Skeletal muscle tissue (tissue), 4 donors: Measurements from ENCODE around the gene GRIK5. TPM values are rescaled to one million over a fixed set of nuclear protein-coding genes. Genes with fewer than 3 reads are reported as not detected.
A peak's percentile ranks its signal among the peaks of the same experiment; 100 is the strongest.
"Not testable (repeated sequence)": the region's sequence is repeated elsewhere in the genome, so short reads cannot be mapped to it uniquely, and the experiment has no call there.

Experiments used
- H3K27ac ChIP-seq: one replicate; pipeline ENCODE4 v1.7.0; 2013; ENCODE audit warnings: mild to moderate bottlenecking, low read depth, low read length, inconsistent platforms
- H3K27me3 ChIP-seq, 3 donors: one replicate each; pipeline ENCODE4 v1.7.0; 2013; ENCODE audit warnings: low read length in 3 of 3; ENCODE audit not compliant: control insufficient read depth in 3 of 3, insufficient read depth in 3 of 3
- H3K36me3 ChIP-seq, 3 donors: one replicate each; pipeline ENCODE4 v1.7.0; 2013; ENCODE audit warnings: low read length in 3 of 3; ENCODE audit not compliant: control insufficient read depth in 3 of 3, insufficient read depth in 3 of 3
- H3K4me1 ChIP-seq, 3 donors: one replicate each; pipeline ENCODE4 v1.7.0; 2013; ENCODE audit warnings: low read length in 3 of 3, mild to moderate bottlenecking in 3 of 3; ENCODE audit not compliant: control insufficient read depth in 3 of 3, insufficient read depth in 3 of 3
- H3K4me3 ChIP-seq, 3 donors: one replicate each; pipeline ENCODE4 v1.7.0; 2013; ENCODE audit warnings: low read length in 3 of 3
- H3K9ac ChIP-seq, 3 donors: one replicate each; pipeline ENCODE4 v1.7.0; 2013; ENCODE audit warnings: low read length in 3 of 3, mild to moderate bottlenecking in 3 of 3, moderate library complexity in 2 of 3, low read depth in 1 of 3
- H3K9me3 ChIP-seq, 3 donors: one replicate each; pipeline ENCODE4 v1.7.0; 2013; ENCODE audit warnings: low read length in 3 of 3; ENCODE audit not compliant: control insufficient read depth in 3 of 3
- total RNA-seq: library from RNA; depleted of rRNA; stranded (reverse); fragments of >200 nt; gene quantifications from one replicate; pipeline ENCODE4 v1.2.3, GENCODE V29; 2014
- donor health status: Osteomylitis.

Gene GRIK5
- total RNA-seq, 1 donor from 2014 or later: 1.0 TPM

DNA sequence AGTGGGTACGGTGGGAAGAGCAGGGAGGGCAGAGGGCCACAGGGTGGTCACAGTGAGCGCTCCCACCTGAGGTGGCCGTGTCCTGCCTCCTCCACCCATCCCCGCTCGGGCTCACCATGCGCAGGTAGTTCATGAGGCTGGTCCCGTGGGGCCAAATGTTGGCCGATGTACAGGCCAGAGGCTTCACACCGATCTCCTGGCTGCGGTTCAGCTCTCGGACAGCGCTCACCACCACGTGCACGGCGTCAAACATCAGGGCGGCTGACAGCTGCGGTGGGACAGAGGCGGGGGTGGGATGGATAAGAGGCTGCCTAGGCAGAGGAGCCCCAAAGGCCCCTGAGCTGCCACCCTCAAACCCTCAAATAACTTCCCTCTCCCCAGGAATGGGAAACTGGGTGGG lies 15.8 kb downstream of the GRIK5 start:
- no peak overlapping the region for H3K4me3 ChIP-seq
- H3K27me3 ChIP-seq: no peaks in the 10 kb centered on the region
- peaks cover 10 to 19% (median 16%) of the 10 kb centered on the region in 3 donors for H3K4me1 ChIP-seq
- no peaks in the 10 kb centered on the region for H3K36me3 ChIP-seq
- no peak overlapping the region for H3K9ac ChIP-seq
- H3K27ac ChIP-seq: no peak overlapping the region
- no peaks in the 10 kb centered on the region for H3K9me3 ChIP-seq

DNA sequence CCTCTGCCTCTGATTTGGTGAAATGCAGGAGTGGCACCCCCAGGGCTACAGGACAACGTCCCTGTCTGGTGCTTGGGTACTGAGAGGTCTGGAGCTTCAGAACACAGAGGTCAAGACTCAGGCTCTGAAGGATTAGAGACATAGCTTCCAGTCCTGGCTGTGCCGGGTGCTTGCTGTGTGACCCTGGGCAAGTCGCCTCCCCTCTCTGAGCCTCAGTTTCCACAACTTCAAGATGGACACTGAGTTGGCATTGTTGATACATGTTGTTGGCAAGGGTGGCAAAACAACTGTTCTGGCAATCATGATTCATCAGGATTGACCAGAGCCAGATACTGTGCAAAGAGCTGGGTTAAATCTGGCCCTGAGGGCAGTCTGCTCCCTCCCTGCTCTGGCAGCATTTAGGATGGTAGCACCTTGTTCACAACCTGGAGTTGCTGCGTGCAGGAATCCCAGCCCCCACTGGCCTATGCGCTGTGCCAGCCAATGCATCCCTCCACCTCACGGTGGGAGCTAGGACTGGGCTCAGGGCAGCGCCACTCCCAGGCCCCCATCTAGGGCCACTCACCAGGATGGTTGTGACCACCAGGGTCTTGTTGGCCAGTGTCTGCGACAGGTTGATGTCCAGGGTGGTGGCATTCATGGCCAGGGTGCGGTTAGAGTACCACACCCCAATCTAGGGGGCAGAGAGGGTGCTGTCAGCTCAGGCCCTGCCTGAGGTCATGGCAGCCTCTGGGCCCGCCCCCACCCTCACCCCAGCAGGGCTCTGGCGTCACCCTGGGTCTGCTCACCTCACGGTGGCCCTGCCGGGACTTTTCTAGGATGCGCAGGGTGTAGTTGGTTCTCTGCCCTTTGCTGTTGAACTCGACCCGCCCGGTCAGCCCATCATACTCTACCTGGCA lies 16.7 kb downstream of the GRIK5 start:
- Histone ChIP-seq H3K9ac (peak overlapping the region in 1 of 3 donors; percentile 25), H3K27ac (no peak overlapping the region), H3K9me3 (no peaks in the 10 kb centered on the region), H3K4me1 (peaks cover 10 to 19% (median 16%) of the 10 kb centered on the region in 3 donors), H3K4me3 (no peak overlapping the region), H3K27me3 (no peaks in the 10 kb centered on the region), H3K36me3 (no peaks in the 10 kb centered on the region)

DNA sequence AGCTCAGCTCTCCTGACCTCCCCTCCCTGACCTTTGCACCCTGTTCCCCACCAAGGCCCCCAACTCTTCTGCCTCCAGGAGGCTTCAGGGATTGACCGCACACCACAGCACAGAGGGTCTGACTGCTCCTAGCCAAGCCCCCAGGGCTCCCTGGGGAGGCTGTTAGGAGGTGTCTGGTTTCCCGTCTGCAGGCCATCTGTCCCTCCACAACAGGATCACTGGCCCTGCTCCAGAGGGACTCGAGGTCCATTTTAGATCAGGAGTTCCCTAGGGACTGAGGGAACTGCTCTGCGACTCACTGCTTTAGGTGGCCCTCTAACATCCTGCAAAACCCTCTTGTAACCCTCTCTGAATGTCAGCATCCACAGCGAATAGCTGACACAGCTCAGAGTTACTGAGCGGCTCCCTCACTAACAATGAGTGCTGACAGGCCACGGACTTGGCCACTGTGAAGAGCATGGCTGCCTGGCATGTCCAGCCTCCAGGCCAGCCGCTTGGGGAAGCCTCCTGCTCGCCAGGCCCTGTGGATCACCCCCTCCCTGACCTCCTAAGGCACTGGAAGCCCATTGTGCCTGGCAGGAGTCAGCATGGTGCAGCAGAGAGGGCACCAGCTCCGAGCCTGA lies 17.7 kb downstream of the GRIK5 start:
- Histone ChIP-seq H3K4me1 (peaks cover 10 to 16% (median 15%) of the 10 kb centered on the region in 3 donors), H3K27me3 (no peaks in the 10 kb centered on the region), H3K36me3 (no peaks in the 10 kb centered on the region), H3K9me3 (no peaks in the 10 kb centered on the region), H3K4me3 (no peak overlapping the region), H3K9ac (peak overlapping the region in 1 of 3 donors; percentile 62), H3K27ac (no peak overlapping the region)

DNA sequence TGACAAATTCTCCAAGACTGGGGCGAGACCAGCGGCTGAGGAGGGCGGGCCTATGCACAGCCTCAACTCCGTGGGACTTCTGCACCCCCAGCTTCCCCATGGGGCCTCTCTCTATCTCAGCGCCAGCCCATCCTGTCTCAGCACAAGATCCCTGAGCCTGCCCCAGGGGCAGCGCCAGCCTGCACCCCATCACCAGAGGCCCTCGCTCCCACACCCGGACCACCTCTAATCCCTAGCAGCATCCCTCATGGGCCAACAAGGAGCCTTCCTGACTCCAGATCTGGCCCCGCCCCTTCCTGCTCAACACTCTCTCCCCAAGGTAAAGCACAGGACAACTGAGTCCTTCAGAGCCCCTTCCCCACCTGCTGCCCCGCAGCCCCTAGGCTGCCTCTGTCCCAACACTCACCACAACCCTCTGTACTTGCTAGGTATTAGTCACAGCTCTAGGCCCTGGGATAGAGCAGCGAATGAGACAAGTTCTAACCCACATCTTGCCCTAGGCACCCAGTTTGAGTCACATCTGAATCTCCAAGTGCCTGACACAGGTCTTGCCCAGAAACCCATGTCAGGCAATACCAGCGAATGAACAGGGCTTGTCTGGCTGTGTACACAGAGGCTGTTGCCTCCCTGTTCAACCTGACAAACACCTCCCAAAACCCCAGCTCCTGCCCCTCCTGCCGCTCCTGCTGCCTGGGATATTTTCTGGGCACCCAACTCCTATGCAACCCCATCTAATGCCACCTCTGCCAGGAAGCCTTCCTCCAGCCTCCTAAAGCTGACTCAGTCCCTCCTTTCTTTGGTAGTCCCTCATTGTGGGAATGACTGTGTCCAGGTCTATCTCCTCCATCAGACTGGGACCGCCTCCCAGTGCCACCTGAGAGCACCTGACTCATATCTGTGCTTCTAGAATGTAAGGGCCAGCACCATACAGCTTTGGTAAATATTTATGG lies 18.6 kb downstream of the GRIK5 start:
- no peak overlapping the region for H3K27ac ChIP-seq
- H3K36me3 ChIP-seq: no peaks in the 10 kb centered on the region
- H3K9me3 ChIP-seq: no peaks in the 10 kb centered on the region

DNA sequence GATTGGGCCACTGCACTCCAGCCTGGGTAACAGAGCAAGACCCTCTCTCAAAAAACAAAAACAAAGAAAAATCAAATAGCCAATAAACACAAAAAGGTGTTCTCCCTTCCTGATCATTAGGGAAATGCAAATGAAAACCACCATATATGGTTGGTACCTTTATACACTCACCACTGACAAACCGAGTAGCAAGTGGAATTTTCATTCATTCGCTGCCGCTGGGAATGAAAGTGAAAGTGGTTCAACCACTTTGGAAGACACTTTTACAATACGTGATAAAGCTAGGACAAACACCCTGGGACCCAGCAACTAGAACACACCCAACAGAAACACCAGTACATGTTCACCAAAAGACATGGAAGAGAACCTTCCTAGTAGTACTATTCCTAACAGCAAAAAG lies 21.0 kb downstream of the GRIK5 start:
- no peak overlapping the region for H3K4me3 ChIP-seq
- no peak overlapping the region for H3K27ac ChIP-seq
- peaks cover 10 to 16% (median 15%) of the 10 kb centered on the region in 3 donors for H3K4me1 ChIP-seq
- no peak overlapping the region for H3K9ac ChIP-seq
- no peaks in the 10 kb centered on the region for H3K9me3 ChIP-seq
- H3K27me3 ChIP-seq: no peaks in the 10 kb centered on the region
- H3K36me3 ChIP-seq: no peaks in the 10 kb centered on the region

More for the DNA sequence above, 18.6 kb downstream of the GRIK5 start:
- Histone ChIP-seq H3K9ac (no peak overlapping the region), H3K4me1 (peaks cover 10 to 16% (median 15%) of the 10 kb centered on the region in 3 donors), H3K27me3 (no peaks in the 10 kb centered on the region), H3K4me3 (no peak overlapping the region)

DNA sequence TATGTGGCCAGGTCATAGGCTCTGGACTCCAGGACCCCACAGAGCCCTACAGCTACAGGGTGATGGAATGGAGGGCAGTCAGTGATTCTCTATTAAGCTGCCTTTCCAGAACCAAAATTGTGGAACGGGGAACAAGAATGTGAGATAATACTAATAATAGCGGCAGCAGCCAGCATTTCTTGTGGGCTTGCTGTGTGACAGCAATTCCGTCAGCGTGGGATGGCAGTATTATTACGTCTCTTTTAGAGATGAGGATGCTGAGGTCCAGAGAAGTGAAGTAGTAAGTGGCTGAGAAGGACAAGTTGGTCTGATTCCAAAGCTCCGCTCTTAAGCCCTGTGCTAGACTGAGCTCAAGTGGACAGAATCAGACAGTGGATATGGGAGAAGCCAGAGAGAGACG lies 24.4 kb downstream of the GRIK5 start:
- Histone ChIP-seq H3K9ac (no peak overlapping the region), H3K36me3 (no peaks in the 10 kb centered on the region), H3K9me3 (no peaks in the 10 kb centered on the region)

DNA sequence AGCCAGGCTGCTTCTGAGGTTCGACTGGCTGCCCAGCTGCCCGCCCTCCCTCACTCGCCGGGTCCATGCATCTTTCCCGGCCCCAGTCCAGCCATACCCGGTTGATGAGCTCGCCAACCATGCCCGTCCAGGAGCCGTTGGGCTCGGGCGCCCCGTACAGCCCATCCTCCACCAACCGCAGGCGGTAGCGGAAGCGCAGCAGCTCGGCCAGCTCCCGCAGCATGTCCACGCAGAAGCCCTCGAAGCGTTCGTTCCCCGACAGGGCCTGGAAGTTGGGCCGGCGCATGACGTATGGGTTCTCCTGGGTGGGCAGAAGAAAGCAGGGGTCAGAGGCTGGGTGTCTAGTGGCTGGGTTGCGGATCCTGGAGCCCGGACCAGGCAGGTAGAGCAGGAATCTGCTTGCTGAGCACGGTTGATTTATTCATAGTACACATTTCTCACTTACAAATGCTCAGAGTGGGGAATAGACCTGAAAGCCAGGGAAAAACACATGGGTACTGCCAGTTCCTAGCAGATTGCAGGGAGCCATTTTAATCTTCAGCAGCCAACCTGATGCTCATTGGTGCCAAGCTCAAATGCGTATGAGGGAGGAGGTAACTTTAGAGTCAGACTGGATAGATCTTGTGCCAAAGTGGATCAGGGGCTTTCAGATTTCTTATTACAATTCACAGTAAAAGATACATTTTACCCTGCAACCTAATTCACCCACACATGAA lies 27.4 kb downstream of the GRIK5 start:
- Histone ChIP-seq H3K4me1 (peaks cover 9 to 17% (median 10%) of the 10 kb centered on the region in 3 donors), H3K27ac (no peak overlapping the region), H3K9ac (no peak overlapping the region), H3K36me3 (no peaks in the 10 kb centered on the region), H3K27me3 (peaks cover 0 to 3% (median 0%) of the 10 kb centered on the region in 3 donors), H3K9me3 (no peaks in the 10 kb centered on the region), H3K4me3 (no peak overlapping the region)

More for the DNA sequence above, 24.4 kb downstream of the GRIK5 start:
- H3K4me1 ChIP-seq: no peaks in the 10 kb centered on the region
- H3K27me3 ChIP-seq: peaks cover 0 to 3% (median 0%) of the 10 kb centered on the region in 3 donors
- no peak overlapping the region for H3K4me3 ChIP-seq
- no peak overlapping the region for H3K27ac ChIP-seq

DNA sequence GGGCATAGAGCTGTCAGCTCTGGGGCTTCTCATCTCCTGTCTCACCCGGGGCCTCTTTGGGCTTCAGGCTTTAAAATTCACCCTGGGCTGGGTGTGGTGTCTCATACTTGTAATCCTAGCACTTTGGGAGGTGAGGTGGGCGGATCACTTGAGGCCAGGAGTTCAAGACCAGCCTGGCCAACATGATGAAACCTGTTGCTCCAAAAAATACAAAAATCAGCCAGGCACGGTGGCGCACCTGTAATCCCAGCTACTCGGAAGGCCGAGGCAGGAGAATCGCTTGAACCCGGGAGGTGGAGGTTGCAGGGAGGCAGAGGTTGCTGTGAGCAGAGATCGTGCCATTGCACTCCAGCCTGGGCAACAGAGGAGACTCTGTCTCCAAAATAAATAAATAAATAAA lies 29.5 kb downstream of the GRIK5 start:
- H3K9me3 ChIP-seq, H3K36me3 ChIP-seq, H3K27me3 ChIP-seq, H3K4me3 ChIP-seq, H3K27ac ChIP-seq: not testable (repeated sequence)
- Histone ChIP-seq H3K9ac (peak overlapping the region in 1 of 3 donors; percentile 45), H3K4me1 (peaks cover 9 to 21% (median 10%) of the 10 kb centered on the region in 3 donors)

DNA sequence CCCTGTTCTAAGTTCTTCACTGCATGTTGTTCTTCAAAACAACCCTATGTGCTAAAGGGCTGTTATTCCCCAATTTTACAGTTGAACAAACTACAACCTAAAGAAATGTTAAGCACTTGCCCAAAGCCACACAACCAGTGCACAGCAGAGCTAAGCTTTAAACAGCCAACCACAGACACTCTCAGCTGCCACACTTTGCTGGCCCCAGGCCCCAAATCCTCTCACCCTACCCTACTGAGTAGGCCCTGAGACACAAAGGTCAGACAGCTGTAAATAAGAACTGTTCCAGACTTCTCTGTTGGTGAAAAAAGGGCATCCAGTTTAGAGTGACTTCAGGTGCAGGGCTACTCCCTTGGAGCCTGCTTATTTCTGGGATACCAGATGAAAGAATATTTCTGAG lies 30.0 kb downstream of the GRIK5 start:
- peaks cover 0 to 3% (median 0%) of the 10 kb centered on the region in 3 donors for H3K27me3 ChIP-seq
- no peaks in the 10 kb centered on the region for H3K36me3 ChIP-seq
- H3K27ac ChIP-seq: no peak overlapping the region

More for the DNA sequence above, 30.0 kb downstream of the GRIK5 start:
- Histone ChIP-seq H3K9me3 (no peaks in the 10 kb centered on the region), H3K4me1 (peaks cover 9 to 21% (median 10%) of the 10 kb centered on the region in 3 donors), H3K4me3 (no peak overlapping the region), H3K9ac (peak overlapping the region in 1 of 3 donors; percentile 45)
